Breast epithelium (tissue), 3 donors: ENCODE results near the gene STAG1.
"Not testable (repeated sequence)": the region's sequence is repeated elsewhere in the genome, so short reads cannot be mapped to it uniquely, and the experiment has no call there.

Experiments used
- CTCF ChIP-seq, 3 donors: fragments of 450-650 bp; IDR thresholded peaks; one replicate each; pipeline ENCODE4 v1.5.1; 2016 to 2017; ENCODE audit warnings: antibody characterized with exemption in 3 of 3, mild to moderate bottlenecking in 3 of 3, moderate library complexity in 3 of 3
- POLR2A ChIP-seq: fragments of 450-650 bp; IDR thresholded peaks from one replicate; pipeline ENCODE4 v1.6.1; 2016; ENCODE audit warnings: antibody characterized with exemption, mild to moderate bottlenecking, moderate library complexity
- POLR2AphosphoS5 ChIP-seq, 3 donors: sonication (generic); formaldehyde crosslinking; IDR thresholded peaks; one replicate each; pipeline ENCODE4 v1.6.1; 2017; ENCODE audit warnings: antibody characterized with exemption in 3 of 3

- not testable (repeated sequence) for TF ChIP-seq CTCF (IDR thresholded peaks at IDR 0.05); POLR2AphosphoS5 (IDR thresholded peaks at IDR 0.05); POLR2A
Measured at GRCh38 chr3:136375800-136376199, 376.4 kb downstream of the STAG1 start.
